GM12874 (cell line): ENCODE results near the gene ALK.

Experiments
- CTCF ChIP-seq: IDR thresholded peaks from 2 replicates; pipeline ENCODE4 v1.5.1; 2011; ENCODE audit warnings: low read depth, mild to moderate bottlenecking, control low read depth, low read length, moderate library complexity; ENCODE audit not compliant: insufficient read depth

ALK gene

GRCh38 chr2:29307519-29307918 lies 613.9 kb downstream of the ALK start:
- no peak for TF ChIP-seq CTCF

GRCh38 chr2:29305762-29306161 lies 615.6 kb downstream of the ALK start:
- no peak for TF ChIP-seq CTCF

GRCh38 chr2:29304399-29305060 lies 616.9 kb downstream of the ALK start:
- no peak for TF ChIP-seq CTCF

GRCh38 chr2:29296585-29296984 lies 624.8 kb downstream of the ALK start:
- TF ChIP-seq CTCF = no peak

- TF ChIP-seq CTCF = peak; percentile 44
These were observed 625.5 kb downstream of the ALK start for GRCh38 chr2:29295845-29296244.

- TF ChIP-seq CTCF = no peak
These were observed 627.5 kb downstream of the ALK start for GRCh38 chr2:29293830-29294438.

GRCh38 chr2:29290293-29291047 lies 630.9 kb downstream of the ALK start:
- no peak for TF ChIP-seq CTCF
